Fibroblast of lung (primary cell): ENCODE measurements around the gene TAF11L13.

Experiments
- CTCF ChIP-seq, 2 donors: IDR thresholded peaks in 1 of 2; conservative IDR thresholded peaks in 1 of 2; 1 replicate in 1 of 2; 2 replicates in 1 of 2; pipeline ENCODE4 v1.5.1; 2011 to 2012; ENCODE audit warnings: low read length in 2 of 2, control low read depth in 1 of 2, inconsistent platforms in 1 of 2, low read depth in 1 of 2, mild to moderate bottlenecking in 1 of 2
- EZH2 ChIP-seq: IDR thresholded peaks from 2 replicates; pipeline ENCODE4 v1.5.1; 2012; ENCODE audit warnings: low read length, control low read depth, mild to moderate bottlenecking; ENCODE audit errors: missing control alignments

GRCh38 chr5:17614872-17615605 lies 16.8 kb upstream of the TAF11L13 start:
- no peak for TF ChIP-seq EZH2
- TF ChIP-seq CTCF (conservative IDR thresholded peaks at IDR 0.05 in 1 of 2, IDR thresholded peaks at IDR 0.05 in 1 of 2; ENCODE audit: low read depth in 1 of 2, low read length in 2 of 2), result no peak
